NCI-H2227 (cell line): ENCODE measurements around the gene RHBDL2.
"Not testable (repeated sequence)": the region's sequence is repeated elsewhere in the genome, so short reads cannot be mapped to it uniquely, and the experiment has no call there.

Experiments
- DNase-seq: peaks from one replicate; lab custom pipeline; 2025; ENCODE audit not compliant: unreplicated experiment; lab: John Stamatoyannopoulos, UW

The RHBDL2 gene

GRCh38 chr1:38938722-38939260 is 2.8 kb downstream of the RHBDL2 start:
- no peak for DNase-seq

GRCh38 chr1:38932571-38932970 is 9.1 kb downstream of the RHBDL2 start:
- DNase-seq, result no peak

- DNase-seq, result peak; percentile 89
These were observed 12.2 kb downstream of the RHBDL2 start for GRCh38 chr1:38929476-38929875.

- DNase-seq, result no peak
These were observed 12.6 kb downstream of the RHBDL2 start for GRCh38 chr1:38929054-38929453.

DNA sequence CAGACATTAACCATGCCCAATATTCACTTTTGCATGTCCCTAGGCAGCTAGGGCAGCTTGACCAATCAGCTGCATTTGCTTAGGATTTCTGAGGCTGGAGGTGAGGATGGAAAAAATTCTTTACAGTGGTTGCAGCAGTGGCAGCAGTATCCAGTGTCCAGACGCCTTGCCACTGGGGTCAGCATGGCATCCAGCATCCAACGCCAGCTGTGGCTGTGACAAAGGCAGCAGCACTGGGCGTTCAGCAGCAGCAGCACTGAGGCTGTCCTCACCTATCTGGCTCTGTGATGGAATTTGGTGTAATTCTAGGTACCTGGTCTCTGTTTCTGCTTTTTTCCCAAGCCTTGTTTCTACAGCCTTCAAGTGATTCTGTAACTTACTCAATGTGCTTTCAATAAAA is 15.5 kb downstream of the RHBDL2 start:
- no peak for DNase-seq

DNA sequence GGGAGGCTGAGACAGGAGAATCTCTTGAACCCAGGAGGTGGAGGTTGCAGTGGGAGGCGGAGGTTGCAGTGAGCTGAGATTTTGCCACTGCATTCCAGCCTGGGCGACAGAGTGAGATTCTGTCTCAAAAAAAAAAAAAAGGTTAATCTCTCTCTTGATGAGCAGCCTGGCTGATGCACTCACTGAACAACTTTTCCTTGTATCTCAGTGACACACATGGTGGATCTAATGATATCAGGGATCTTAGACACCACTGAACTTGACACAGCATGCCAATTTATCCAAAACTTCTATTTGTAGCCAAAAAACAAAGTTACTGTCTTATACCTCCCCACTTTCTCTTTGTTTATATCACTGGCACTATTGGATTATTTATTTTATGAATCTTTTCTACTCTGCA is 16.2 kb downstream of the RHBDL2 start:
- no peak for DNase-seq

DNA sequence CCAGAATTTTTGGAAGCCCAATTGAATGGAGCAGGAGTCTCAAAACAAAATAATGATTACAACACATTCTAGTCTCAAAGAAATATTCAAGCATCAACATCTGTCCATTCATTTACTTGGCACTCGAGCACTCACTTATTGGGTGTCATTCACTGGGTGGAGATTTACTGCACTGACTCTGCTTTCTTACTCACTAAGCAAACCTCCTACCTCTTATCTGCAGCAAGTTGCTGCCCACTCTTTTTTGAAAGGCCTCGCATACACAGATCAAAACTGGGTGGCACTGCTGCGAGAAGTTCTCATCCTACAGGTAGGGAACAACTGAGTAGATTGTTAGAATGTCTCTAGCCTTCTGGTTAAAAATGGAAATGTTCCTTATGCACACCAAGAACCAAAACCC is 18.0 kb downstream of the RHBDL2 start:
- no peak for DNase-seq

- no peak for DNase-seq
These were observed 22.5 kb downstream of the RHBDL2 start for GRCh38 chr1:38919130-38919529.

DNA sequence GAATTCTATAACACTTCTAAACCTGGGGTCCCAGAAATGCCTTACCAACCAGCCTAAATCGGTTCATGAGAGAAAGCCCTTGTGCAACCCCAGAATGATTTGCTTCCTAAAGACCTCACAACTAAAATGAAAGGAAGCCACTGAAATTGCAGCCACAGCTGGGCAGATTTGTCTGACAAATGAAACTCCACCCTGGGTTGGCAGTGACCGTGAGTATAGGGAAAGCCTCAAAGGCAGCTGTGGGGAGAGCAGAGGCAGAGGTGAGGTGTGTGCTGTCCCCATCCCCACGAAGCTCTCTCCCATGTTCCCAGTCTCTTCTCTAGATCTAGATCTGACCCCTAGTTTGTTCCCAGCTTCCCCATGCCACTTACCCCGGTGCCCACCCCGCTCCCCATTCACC is 23.1 kb downstream of the RHBDL2 start:
- no peak for DNase-seq

DNA sequence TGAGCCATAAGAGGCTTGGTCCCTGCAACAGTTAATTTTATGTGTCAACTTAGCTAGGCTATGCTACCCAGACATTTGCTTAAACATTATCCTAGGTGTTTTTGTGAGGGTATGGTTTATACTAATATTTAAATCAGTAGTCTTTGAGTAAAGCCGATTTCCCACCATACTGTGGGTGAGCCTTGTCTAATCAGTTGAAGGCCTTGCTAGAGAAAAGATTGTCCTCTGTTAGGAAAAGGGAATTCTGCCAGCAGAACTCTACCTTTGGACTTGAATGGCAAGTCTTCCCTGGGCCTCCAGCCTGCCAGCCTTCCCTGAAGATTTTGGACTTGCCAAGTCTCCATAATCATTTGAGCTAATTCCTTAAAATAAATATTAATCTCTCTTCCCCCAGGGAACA is 23.9 kb downstream of the RHBDL2 start:
- DNase-seq, result no peak

DNA sequence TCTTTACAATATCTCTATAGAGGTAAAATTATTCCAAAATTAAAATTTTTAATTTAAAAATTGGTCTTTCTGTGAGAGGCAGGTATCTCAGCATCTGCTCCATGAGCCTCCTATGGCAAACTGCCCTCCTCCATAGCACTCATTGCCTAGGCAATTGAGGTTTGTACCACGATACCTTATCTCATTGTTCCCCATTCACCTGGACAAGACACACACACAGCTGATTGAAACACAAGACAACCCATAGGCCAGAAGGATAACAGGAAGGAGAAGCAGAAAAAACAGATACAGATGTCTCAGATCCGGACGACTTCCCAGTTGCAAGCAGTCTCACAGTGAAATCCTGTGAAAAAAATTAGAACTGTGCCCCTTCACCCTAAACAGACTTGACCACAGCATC is 24.3 kb downstream of the RHBDL2 start:
- no peak for DNase-seq

GRCh38 chr1:38915352-38915948 is 26.2 kb downstream of the RHBDL2 start:
- no peak for DNase-seq

DNA sequence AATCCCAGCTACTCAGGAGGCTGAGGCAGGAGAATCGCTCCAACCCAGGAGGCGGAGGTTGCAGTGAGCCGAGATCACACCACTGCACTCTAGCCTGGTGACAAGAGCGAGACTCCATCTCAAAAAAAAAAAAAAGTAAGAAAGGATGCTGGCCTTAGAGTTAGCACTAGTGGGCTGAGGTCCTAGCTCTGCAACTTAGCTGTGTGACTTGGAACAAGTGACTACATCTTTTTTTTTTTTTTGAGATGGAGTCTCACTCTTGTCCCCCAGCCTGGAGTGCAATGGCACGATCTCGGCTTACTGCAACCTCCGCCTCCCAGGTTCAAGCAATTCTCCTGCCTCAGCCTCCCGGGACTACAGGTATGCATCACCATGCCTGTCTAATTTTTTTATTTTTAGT is 26.7 kb downstream of the RHBDL2 start:
- not testable (repeated sequence) for DNase-seq

DNA sequence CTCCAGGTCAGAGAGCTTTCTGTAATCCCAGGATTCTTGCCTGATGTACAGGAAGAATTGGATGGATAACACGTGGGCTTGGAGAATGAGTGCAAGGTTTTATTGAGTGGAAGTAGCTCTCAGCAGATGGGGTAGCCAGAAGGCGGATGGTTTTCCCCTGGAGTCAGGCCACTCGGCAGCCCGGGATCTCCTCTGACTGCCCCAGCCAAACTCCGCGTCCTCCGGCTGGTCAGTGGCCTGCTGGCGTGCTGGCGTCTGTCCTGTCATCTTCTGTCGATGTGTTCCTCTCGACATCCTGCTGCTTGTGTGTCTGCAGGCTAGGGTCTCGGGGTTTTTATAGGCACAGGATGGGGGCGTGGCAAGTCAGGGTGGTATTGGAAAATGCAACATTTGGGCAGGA is 32.8 kb downstream of the RHBDL2 start:
- no peak for DNase-seq

- no peak for DNase-seq
These were observed 35.6 kb downstream of the RHBDL2 start for GRCh38 chr1:38905985-38906384.

GRCh38 chr1:38899560-38899959 is 42.1 kb downstream of the RHBDL2 start:
- no peak for DNase-seq

- DNase-seq, result no peak
These were observed 42.9 kb downstream of the RHBDL2 start for GRCh38 chr1:38898653-38899230.

- DNase-seq, result no peak
These were observed 45.5 kb downstream of the RHBDL2 start for GRCh38 chr1:38896169-38896568.

GRCh38 chr1:38892976-38893375 is 48.7 kb downstream of the RHBDL2 start:
- DNase-seq, result no peak

DNA sequence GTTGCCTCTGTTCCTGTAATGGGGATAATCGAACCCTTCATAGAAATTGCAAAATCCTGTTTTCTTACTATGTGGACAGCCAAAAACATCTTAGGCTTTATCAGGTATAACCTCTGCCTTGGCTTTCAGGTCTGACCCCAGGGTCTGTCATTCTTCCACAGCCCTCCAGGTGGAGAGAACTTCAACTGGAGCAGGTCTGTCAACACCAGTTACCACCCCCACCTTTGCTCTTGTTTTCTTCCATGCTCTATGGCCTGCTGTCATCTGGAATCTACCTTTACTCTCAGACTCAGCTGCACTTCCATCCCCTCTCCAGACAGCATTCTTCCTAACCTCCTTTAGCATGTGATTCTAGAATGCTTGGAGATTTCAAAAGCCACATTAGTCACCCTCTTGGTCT is 49.9 kb downstream of the RHBDL2 start:
- peak; percentile 5 for DNase-seq

- no peak for DNase-seq
These were observed 52.0 kb downstream of the RHBDL2 start for GRCh38 chr1:38889589-38889988.

DNA sequence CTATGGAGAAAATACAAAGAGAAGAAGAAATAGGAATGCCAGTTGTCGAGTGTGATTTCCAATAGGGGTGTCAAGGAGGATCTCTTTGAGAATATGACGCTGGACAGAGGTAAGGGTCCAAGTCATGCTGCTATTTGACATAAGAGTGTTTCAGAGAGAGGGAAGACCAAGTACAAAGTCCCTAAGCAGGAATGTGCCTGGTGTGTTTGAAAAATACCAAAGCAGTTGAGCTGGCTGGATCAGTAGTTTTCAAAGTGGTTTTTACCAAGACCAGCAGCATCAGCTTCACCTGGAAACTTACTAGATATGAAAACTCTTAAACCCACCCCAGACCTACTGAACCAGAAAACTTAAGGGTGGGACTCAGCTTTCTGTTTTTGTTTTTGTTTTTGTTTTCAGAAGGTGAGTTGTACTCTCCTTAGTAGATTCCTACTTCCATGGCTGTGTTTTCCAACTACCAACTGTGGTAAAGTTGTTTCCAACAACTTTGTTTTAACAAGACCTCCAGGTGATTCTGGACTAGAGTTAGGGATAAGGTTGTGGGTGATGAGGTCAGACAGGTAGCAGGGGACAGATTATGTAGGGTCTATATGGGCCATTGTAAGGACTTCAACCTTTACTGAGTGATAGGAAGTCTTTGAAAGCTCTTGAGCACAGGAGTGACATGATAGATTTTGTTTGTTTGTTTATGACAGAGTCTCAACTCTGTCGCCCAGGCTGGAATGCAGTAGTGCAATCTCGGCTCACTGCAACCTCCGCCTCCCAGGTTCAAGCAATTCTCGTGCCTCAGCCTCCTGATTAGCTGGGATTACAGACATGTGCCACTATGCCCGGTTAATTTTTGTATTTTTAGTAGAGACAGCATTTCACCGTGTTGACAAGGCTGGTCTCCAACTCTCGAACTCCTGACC is 53.0 kb downstream of the RHBDL2 start:
- no peak for DNase-seq
